COLO829 (cell line): Measurements from ENCODE around the gene RANGRF.

Experiments
- DNase-seq: peaks from one replicate; pipeline ENCODE4 v3.0.0; 2012; ENCODE audit warnings: low spot score

The RANGRF gene

DNA sequence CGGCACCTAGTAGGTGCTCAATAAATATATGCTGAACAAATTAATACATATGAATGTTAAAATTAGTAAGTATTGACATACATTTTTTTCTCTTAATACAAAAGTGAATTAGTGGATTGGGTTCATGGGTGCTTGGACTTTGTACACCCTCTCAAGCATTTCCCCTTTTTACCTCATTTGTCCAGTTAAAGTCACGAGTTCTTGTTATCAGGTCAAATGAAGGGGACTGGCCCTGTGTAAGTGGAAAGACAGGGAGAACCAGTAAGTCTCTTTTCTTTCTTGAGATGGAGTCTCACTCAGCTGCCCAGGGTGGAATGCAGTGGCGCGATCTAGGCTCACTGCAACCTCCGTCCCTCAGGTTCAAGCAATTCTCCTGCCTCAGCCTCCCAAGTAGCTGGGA, 13.7 kb upstream of the RANGRF start:
- no peak for DNase-seq

DNA sequence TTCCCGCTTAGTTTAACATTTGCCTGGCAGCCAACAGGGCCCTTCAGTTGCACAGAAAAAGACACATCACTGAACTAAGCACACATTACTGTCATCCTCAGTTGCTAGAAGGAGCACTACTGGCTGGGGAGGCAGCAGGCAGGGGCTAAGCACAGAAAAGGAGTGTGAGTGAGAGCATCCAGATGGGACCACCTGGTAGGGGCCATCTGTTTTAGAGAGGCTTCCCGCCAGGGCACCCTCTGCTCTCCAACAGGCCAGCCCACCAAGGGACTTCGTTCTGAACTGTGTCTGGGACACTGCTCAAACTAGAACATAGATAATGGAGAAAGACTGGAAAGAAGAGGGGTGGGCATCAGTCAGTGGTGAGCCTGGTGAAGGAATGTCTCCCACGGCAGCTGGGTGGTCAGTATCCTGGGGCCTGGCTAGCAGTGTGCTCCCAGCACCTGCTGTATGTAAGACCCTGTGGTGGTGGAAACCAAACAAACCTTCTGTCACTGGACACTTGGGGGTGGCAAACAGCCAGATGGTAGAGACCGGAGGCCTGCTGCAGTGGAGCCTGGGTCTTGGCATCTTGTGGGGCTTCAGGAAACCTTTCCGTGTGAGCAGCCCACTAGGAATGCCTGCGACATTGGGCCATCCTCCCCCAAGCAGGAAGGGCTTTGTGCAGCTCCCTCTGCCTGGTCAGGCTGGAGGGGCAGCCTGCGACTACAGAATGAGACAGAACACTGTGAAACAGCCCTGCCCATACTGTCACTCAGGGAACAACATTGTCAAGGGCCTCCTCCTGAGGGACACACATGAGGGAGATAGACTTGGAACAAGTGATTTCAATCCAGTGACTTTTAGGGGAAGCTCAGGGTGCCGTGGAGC, 12.8 kb upstream of the RANGRF start:
- DNase-seq: no peak

GRCh38 chr17:8277317-8277716, 11.2 kb upstream of the RANGRF start:
- no peak for DNase-seq

GRCh38 chr17:8282345-8282744, 6.1 kb upstream of the RANGRF start:
- DNase-seq: no peak

GRCh38 chr17:8283356-8283755, 5.1 kb upstream of the RANGRF start:
- DNase-seq: no peak

- no peak for DNase-seq
Observed at GRCh38 chr17:8284126-8284525, 4.3 kb upstream of the RANGRF start.

DNA sequence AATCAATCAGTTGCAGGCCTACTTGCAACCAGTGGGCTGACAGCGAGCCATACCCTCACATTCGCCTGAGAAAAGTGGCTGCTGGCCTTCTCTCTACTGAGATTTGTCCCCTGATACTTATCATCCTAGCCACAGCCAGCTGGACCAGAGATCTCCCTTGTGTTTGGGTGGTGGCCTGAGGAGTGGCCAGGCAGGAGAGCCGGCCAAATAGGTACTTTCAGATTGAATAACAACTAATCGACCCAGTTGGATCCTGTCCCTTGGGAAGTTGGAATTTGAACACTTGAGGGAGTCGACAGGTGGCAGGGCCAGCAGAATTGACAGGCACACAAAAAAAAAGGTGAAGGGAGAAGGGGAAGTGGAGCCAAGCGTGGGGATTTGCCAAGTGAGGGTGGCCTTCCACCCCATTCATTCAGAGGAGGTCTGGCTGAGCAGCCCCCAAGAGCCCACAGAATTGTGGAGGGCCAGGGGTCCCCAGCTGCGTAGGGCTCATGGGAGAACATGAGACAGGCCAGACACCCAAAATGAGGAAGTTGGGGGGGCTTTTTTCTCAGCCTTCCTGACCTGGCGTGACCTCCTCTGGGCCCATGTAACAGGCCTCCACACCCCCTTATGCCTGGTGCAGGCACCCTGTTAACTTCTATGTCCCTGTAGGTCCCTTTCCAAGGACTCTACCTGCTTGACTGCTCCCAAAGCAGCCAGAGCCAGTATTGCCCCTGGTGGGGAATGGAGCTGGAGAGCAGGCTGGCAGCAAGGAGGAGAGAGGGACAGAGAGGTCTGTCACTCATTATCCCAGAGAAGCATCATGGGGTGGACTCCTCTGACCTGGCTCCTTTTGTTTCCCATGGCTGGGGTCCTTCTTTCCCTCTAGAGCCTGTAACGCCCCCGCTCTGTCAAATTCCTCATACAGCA, 2.9 kb upstream of the RANGRF start:
- DNase-seq: no peak

DNA sequence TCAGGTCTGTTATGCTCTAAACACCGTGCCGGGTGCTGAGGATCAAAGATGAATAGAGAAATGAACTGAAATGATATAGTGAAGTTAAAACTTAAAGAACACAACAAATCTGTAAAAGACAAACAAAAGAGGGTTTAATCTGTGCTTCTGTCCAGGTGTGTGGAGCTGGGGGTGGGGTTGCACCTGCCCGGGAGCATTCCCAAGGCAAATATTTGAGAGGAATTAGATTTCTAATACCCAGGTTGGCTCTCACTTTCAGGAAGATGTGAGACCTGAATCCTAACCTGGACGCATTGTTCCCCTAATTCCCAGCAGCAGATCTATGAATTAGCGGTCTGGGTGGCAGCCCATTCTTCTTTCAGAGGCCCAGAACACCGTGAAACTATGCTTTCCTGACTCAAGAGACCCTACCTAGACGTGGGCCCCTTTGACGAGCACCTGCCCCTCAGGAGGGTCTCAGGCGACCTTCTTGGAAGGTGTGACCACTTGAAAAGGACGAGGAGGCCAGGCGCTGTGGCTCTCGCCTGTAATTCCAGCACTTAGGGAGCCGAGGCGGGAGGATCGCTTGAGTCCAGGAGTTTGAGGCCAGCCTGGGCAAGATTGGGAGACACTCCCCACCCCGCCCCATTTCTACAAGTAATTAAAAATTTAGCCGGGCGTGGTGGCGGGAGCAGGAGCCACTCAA, 677 bp upstream of the RANGRF start:
- DNase-seq: no peak

- no peak for DNase-seq
Observed at GRCh38 chr17:8289103-8289397, 580 bp downstream of the RANGRF start.

DNA sequence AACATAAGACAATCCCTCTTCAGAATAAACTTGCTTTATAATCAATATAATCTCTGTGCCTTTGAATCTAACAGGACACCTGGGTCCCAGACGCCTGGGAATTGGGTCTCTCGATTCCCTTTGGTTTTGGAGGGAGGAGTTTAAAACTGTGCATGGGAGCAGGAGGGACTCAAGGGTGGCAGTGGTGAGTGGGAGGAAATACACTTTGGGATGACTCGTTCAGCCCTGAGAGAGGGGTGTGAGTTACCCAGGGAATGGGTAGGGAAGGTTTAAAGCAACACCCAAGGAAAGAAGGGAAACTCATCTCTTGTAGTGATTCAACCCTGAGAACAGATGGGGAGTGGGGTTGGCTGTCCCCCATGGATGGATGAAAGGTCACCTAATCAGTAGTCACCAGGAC, 1.6 kb downstream of the RANGRF start:
- DNase-seq: no peak

- peak; percentile 59 for DNase-seq
Observed at GRCh38 chr17:8292639-8293395, 4.3 kb downstream of the RANGRF start.

- no peak for DNase-seq
Observed at GRCh38 chr17:8294361-8294760, 5.9 kb downstream of the RANGRF start.

GRCh38 chr17:8294814-8295316, 6.4 kb downstream of the RANGRF start:
- no peak for DNase-seq

DNA sequence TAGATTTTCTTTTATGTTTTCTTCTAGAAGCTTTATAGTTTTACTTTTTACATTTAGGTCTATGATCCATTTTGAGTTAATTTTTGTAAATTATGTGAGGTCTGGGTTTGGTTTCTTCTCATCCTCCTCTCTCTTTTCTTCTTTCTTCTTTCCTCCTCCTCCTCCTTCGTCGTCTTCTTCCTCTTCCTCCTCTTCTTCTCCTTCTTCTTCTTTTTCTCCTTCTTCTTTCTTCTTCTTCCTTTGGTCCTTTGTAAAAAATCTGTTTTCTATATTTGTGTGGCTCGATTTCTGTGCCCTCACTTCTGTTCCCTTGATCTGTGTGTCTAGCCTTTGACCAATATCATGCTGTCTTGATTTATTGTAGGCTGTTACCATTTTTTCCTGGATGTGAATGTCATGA, 11.8 kb downstream of the RANGRF start:
- no peak for DNase-seq

- DNase-seq: peak; percentile 72
Observed at GRCh38 chr17:8300627-8301242, 12.3 kb downstream of the RANGRF start.

DNA sequence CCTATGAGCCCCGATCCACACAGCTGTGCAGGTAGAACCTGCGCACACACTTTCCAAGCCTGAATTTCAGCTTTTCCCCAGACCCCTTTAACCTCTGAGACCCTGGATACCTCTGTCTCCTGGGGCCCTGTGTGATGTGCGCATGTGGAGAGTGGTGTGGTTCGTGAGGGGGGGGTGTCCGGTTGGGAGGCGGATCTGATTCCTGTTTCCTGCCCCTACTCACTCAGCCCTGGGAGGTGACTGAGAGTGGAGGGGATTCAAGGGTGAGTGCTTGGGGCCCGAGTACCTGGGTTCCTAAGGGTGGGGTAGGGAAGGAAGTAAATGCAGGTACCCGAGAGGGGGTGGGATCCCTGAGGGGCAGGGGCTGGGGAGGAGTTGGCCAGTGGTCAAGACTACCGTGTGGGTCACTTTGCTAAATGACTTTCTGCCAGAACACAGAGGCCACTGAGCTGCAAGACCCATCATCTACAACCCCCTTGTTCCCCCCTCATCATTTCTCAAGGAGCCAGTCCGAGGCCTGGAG, 22.2 kb downstream of the RANGRF start:
- DNase-seq: no peak

- no peak for DNase-seq
Observed at GRCh38 chr17:8311131-8311790, 22.8 kb downstream of the RANGRF start.

GRCh38 chr17:8312251-8312650, 23.8 kb downstream of the RANGRF start:
- no peak for DNase-seq

- no peak for DNase-seq
Observed at GRCh38 chr17:8312726-8313600, 24.5 kb downstream of the RANGRF start.
